Activated CD4-positive, alpha-beta T cell treated with anti-CD3 and anti-CD28 coated beads, Interleukin-2, amount 50 U/mL, for 24 hours (primary cell): ENCODE data around the gene TOM1.

Source experiments
- DNase-seq, 2 donors: peaks; one replicate each; pipeline ENCODE4 v3.0.0-alpha.2; 2020; ENCODE audit warnings: low read depth in 1 of 2, low spot score in 1 of 2

The TOM1 gene

DNA sequence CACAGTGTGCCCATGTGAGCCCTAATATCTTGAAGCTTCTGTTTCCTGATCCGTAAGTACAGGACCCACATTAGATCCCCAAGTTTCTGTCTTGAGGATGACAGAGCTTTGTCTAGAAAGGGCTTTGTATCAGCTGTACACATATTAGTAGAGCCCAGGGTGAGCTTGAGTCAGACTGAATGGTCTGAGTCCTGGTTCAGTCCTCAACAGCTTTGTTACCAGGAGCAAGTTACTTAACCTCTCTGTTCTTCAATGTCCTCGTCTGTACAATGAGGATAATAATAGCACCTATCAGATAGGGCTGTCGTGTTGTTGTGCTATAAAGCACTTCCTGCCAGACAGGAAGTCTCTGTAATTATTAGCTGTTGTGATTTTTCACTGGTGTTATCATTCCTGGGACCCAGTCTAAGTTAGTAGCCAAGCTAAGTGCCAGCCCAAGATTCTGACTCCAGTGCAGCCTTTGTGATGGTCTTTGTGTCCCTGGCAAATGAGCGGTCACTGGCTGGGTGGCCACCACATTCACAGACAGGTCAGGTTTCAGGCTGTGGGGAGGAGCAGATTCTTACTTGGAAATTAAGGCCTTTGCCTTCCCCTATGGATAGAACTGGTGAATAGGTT, 6.8 kb downstream of the TOM1 start:
- DNase-seq = no peak

DNA sequence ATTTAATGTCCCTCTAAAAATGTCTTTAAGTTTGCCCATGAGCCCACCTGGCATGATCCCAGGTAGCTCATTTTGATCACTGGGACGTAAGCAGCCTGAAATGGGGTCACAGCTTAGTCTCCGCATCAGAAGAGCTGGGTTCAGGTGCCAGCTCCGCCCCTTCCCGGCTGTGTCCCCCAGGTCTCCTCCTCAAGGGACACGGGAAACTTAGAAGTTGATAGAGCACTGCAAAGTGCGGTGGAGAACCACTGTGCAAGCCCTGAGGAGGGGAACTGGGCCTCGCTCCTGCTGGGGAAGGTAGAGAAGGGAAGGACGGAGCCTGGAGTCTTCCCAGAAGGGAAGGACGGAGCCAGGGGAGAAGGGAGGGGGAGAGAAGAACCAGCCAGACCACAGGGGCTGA, 7.7 kb downstream of the TOM1 start:
- no peak for DNase-seq

DNA sequence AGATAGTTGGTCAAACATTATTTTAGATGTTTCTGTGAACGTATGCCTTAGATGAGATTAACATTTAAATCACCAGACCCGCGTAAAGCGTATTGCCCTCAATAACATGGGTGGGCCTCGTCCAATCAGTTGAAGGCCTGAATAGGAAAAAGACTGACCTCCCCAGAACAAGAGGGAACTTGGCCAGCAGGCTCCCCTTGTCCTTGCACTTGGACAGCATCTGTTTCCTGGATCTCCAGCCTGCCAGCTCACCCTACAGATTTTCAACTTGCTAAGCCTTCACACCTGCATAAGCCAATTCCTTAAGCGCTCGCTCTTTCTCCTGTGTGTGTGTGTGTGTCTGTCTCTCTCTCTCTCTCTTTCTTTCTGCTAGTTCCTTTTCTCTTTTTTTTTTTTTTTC, 8.2 kb downstream of the TOM1 start:
- no peak for DNase-seq

DNA sequence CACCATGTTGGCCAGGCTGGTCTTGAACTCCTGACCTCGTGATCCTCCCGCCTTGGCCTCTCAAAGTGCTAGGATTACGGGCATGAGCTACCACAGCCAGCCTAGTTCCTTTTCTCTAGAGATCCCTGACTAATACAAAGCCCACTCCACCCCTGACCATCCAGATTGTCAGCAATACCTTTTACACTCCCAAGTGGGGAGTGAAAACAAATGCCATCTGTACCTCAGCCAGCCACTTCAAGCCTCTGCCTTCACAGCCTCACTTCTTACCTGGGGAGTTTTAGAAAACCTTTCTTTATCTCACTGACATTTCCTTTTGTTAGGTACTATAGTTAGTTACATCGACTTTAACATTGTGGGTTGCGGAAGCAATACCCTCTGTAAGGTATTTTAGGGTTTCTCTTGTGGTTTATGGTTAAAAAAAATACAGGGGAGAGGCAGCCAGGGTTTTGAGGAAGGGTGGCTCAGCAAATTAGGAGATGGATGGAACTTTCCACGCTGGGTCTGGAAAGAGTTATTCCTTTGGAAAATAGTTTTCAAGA, 8.9 kb downstream of the TOM1 start:
- DNase-seq = no peak

DNA sequence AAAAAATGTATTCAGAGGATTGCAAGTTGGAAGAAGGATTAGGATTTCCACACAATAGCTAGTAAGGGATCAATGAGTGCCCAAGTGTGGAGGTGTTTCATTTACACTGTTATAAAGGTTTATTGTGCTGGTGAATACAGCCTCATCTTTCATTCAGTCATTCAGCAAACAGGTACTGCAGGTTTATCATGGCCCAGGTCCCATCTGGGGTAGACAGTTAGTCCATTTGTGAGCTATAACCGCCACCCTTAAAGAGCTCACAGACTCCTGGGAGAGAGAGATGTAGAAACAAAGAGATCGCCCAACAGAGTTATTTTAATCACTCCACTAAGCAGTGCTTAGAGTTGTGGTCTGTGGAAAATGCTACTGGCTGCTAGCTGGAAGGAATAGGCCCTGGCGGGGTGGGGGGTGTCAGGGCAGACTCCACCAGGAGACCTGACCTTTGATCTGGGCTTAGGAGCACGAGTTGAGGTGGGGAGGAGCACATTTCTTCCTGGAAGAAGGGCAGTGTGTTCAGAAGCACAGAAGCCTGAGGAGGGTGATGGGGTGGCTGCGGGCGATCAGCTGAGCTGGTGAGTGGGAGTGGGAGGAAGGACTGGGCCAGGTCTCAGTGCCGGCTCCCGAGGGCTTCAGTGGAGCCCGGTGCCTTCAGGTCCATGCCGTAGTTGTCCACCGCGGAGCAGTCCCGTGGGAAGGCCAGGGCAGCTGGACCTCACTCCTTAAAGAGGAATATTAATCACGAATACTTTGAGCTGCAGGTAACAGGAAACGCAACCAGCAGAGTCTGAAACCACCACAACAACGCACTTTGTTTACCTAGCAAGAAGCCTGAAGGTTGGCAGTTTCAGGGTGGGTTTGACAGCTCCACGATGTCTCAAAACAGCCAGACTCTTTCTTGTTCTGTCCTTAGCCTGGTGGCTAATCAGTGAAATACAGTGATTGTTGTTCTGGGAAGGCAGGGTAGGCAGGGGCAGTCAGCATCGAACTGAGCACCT, 11.2 kb downstream of the TOM1 start:
- DNase-seq = no peak

DNA sequence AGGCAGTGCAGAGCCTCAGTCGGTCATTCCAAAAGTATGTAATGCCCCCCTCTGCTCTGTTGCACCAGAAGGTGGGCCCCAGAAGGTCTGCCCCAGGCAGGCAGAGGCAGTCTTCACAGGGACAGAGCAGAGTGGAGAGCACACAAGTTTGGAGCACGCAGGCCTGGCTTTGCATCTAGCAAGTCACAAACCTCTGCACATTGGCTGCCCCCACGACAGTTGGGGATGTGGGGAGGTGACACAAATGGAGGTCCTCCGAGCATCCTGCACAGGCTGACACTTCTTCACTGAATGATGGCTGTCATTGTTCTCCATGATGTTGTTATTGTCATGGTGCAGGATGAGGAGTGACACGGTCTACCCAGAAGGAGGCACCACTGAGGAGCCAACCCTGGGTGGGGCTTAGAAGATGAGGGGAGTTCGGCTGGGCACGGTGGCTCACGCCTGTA, 11.9 kb downstream of the TOM1 start:
- no peak for DNase-seq

DNA sequence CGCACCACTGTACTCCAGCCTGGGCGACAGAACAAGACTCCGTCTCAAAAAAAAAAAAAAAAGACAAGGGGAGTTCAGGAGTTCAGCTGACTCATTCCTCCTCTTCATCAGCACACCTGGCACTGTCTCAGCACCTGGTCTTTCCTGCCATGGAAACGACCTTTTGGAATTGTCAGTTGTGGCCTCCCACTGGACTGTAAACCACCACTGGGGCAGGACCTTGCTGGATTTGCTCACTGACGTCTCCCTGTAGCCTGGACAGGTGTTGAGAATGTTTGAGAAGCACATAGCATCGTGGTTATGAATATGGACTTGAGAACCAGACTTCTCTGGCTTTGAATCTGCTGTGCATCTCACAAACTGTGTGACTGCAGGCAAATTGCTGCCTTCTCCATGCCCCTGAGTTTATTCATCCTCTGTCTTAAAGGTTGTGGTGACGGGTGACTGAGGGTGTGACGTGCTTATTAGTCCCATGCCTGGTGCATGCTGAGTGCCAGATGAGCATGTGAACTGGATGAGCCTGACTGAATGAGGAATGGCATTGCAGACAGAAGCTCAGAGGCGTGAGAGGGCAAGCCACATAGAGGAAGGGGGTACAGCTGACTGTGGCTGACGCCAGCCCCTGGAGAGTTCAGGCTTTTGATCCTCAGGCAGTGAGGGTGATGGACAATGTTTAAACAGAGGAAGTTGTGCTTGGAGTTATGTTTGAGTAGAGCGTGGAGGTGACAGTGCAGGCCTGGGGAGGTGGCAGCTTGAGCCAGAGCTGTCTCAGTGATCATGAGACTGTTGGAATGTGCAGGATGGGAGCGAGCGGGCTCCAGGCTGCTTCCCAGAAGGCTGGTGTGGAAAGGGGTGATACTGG, 12.7 kb downstream of the TOM1 start:
- no peak for DNase-seq

DNA sequence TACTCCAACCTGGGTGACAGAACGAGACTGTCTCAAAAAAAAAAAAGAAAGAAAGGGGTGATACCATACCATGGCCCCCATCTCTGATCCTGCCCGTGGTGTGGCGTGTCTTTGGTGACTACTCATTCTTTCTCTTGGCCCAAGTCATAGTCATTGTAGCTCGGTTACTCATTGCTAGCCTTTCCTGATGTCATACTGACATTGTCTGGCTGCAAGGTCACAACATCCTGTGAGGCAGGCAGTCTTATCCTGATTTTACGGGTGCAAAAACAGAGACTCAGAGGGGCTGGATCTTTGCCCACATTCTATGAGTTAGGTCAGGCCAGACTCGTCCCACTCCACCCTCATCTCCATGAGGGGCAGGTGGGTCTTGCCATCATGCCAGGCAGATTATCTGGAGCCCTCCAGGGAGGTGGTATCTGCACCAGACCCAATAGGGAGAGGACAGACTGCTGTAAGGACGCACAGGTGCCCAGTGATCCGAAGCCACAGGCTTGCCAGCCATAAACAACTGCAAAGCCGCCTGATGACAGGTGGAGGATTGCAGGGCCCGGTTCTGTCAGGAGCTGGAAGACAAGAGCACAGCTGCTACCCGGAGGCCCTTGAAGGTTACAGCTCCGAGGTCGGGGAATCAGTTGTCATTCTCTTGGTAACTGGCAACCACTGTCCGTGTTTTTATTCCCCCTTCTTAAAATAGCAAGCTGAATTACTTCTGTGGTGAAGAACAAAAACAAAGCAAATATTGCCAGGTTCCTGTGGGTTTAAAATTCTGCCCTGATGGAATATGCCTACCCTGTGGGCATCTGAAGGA, 13.8 kb downstream of the TOM1 start:
- no peak for DNase-seq

DNA sequence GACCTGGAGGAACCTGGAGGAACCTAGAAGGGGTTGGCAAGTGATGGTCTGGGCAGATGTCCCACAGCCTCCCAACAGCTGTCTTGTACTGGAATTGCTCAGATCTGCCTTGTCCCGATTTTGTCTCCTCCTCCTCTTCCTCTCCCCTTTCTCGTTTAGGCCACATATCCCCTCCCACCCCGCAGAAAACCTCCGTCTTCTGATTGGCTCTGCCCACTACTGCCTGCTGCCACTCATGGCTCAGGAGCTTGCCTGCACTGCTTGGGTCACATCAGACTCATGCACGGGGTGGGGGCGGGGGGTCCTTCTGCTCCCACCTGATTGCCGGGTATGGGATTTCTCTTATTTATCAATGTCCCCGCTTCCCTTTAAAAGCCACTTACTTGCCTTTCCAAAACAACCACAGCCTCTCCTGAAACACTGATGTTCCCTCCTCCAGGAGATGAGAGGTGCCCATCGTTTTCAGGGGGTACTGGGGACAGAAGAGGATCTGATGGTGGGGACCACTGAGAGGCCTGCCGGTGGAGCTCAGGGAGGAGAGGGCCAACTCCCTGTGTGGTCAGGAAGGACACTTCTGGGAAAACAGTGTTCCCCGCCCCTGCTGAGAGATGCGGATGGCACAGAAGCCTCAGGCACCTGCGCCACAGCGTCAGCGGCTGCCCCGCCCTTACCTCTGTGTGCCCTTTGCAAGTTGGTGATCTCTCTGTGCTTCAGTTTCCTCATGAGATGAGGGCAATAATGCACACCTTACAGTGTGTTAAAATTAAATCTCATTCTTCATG, 14.7 kb downstream of the TOM1 start:
- DNase-seq = no peak

DNA sequence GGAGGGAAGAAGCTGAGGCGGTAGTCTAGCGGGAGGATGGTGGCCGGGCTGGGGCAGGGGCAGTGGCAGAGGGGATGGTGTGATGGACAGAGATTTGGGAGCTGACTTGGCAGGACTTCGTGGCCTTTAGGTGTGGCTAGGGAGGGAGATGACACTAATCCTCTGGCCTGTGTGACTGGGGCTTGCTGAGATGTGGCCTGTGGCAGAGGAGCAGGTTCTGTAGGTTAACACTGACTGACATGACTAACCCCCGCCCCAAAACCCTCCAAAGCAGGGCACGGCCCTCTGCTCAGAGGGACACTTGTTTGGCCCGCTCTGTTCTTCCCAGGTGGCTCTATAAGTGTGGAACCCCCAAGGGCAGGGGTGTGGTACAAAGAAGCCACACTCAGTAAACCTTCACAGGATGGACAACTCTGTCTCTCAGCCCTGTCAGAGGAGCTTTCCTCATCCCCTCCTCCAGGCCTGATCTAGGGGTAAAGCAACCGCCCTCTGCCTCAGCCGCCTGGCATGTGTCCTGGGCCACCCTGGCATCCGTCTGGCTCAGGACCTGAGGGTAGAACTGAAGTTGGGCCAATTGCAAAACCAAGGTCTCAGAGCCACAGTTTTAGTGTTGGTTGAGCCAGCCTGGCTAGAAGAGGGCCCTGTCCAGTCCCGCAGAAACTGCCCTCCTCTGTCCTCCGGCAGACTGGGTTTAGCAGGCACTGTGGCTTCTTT, 15.6 kb downstream of the TOM1 start:
- no peak for DNase-seq

DNA sequence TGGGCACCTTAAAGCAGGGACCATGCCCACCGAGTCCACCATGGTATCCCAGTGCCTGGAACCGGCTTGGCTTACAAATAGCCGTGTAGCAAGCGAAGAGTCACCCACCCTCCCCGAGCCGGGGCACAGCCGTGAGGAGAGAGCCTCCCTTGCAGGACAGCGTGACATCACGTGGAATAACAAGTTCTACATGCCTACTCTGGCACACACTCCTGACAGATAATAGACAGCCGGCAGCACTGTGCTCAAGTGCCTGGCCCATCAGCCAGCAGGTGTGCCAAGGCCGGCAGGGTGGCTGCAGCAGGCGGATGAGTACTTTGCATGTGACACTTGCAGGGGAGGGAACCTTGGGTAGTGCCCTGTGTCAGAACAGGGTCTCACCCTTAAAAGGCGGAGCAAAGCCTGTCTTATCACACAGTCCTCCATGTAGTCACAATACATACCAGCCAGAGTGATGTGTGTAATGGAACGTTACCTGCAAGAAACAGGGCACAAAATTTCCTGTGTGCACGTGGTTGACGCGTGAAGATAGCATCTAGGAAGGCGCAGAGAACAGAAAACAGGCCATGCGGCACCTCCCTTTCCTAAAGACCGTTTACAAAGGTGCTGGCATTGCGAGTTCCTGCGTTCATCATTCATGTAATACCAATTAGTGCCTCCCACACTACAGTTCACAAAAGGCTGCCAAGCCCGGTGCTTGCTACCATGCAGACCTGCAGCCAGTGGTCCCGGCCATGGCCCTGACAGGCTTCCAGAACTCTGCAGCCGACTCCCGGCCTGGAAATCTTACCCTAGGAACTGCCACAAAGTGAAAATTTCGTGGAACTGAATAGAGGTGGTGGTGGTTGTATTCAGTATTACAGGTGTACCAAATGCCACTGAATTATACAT, 16.4 kb downstream of the TOM1 start:
- DNase-seq = no peak

DNA sequence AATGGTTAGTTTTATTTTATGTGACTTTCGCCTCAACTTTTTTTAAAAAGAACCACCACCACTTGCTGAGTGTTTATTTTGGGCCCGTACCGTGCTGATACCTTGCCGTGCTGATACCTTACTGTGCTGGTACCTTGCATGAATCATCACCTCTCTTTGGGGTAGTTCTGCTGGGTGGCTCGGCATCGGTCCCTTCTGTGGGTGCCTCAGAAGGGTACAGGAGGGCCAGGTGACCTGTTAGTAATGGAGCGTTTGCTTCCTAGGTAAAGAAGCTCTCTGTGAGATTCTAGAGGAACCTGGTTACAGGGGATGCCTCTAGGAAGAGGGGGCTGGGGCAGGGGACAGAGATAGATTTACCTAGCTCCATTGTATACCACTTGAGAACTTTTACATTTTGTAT, 17.1 kb downstream of the TOM1 start:
- DNase-seq = no peak

DNA sequence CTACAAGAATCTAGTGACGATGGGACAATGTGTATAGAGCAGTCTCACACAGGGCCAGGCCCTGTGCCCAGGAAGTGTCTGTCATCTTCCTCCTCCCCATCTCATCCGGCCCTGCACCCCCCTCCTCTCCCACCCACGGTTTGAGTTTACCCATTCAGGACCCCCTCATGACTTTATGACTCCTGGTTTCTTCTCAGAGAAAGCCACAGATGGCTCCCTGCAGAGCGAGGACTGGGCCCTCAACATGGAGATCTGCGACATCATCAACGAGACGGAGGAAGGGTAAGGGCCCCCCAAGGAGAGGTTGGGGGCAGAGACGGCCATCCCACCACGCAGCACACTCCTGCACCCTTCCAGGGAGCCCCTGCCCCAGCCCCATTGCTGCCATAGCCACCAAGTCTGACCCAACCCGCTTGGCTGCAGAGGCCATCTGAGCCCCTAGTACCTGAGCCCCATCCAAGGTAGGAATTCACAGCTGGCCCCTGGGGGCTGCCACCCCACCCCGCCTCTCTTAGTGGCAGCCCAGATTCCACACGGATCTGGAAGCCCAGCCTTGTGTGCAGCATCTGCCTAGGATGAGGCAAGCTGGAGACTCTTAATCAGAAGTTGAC, 18.1 kb downstream of the TOM1 start:
- DNase-seq = no peak

DNA sequence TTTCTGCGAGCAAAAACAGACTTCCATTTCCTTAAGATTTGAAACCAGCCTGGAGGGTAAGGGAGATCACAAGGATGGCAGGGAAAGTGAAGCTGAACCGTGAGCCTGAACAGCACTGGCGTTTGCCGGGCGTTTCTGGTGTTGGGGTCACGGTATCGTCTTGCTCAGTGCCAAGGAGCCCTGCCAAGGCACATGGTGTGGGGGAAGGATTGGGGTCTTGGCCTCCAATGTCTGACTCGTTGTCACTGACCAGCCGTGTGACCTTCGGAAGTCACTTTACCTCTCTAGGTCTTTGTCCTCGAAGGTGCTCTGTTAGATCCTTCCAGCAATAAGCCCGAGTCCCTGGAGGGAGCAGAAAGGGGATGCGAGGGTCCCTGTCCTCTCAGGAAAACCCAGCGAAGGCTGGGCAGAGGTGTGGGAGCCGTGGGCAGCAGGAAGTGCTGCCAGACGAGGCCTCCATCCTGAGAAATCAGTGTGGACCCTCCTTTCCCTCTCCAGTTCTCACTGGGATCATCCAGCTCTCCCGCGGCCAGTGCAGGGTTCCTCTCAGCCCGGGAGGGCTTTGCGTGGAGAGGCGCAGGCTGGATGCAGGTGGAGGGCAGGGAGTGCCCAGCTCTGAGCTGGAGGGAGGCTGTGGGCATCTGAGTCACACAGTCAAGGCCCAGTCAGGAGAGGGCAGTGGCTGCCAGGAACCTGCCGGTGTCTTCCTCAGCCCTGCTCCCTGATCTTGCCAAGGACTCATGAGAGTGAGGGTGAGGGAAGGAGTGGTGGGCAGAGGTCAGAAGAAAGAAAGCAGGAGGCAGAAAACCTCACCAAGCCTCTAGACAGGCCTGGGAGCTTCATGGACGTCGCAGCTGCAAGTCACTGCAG, 18.9 kb downstream of the TOM1 start:
- no peak for DNase-seq

DNA sequence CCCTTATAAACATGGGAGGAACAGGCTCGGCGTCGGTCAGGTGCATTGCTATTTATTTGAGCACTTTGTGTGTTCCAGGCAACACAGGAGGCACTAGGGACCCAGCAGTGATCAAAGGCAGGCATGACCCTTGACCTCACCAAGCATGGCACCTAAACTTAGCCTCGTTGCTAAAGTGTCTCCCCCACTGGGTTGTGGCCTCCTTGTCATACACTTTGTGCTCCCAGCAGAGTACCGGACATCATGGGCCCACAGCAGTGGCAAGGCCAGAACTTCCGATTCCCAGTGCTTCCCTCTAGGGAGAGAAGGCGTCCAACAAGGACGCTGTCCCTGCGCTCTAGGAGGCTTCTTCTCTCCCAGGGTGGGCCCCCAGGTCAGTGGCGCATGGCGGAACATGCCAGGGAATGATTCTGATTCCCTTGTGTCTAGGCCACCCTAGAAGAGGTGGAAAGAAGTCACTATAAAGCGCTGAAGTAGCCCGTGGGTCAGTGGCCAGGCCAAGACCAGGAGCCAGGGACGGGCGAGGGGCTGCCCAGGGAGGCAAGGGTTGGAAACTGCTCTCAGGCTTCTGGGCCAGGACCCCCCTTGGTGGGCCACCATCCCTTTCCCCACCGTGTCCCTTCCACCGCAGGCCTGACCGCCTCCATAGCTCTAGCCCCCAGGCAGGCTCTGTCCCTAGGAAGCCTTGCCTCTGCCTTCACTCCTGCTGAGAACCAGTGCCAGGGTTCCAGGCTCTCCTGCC, 19.7 kb downstream of the TOM1 start:
- no peak for DNase-seq

DNA sequence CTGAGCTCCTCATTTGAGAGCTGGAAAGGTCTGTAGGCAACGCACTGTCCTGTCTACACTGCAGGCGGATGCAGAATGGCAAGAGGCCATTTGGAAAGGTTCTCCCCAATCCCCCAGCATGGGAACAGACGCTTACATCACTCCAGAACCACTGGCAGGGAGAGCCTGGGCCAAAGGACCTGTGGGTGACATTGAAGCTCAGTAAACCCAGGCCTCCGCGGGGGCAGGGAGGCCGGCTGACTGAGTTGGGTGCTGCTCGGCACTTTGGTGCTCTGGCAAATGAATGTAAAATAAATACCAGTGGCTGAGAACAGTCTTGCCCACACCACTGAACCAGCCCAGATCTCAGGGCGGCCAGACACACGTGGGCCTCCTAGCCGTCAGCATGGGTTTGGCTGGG, 22.4 kb downstream of the TOM1 start:
- no peak for DNase-seq
